OCI-LY3 (cell line): Measurements from ENCODE around the gene ITFG1.
"Not testable (repeated sequence)": the region's sequence is repeated elsewhere in the genome, so short reads cannot be mapped to it uniquely, and the experiment has no call there.

Experiments
- EZH2phosphoT487 ChIP-seq: fragments of 200-600 bp; shearing (Covaris generic); IDR thresholded peaks from 2 replicates; pipeline ENCODE4 v1.6.1; 2018; ENCODE audit warnings: antibody characterized with exemption, mixed run types, low read depth
- TF ChIP-seq, protein P1 (sequence below): fragments of 200-600, 300-600 bp; sonication (generic); IDR thresholded peaks from 2 replicates; pipeline ENCODE4 v1.5.1; 2014; ENCODE audit warnings: antibody characterized with exemption, low read length, low read depth

GRCh38 chr16:47347021-47347696, 113.7 kb downstream of the ITFG1 start:
- TF ChIP-seq, protein P1, sequence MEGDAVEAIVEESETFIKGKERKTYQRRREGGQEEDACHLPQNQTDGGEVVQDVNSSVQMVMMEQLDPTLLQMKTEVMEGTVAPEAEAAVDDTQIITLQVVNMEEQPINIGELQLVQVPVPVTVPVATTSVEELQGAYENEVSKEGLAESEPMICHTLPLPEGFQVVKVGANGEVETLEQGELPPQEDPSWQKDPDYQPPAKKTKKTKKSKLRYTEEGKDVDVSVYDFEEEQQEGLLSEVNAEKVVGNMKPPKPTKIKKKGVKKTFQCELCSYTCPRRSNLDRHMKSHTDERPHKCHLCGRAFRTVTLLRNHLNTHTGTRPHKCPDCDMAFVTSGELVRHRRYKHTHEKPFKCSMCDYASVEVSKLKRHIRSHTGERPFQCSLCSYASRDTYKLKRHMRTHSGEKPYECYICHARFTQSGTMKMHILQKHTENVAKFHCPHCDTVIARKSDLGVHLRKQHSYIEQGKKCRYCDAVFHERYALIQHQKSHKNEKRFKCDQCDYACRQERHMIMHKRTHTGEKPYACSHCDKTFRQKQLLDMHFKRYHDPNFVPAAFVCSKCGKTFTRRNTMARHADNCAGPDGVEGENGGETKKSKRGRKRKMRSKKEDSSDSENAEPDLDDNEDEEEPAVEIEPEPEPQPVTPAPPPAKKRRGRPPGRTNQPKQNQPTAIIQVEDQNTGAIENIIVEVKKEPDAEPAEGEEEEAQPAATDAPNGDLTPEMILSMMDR: not testable (repeated sequence)
- TF ChIP-seq EZH2phosphoT487: not testable (repeated sequence)
